ENCODE measurements around the gene NELFA. TPM values are rescaled to one million over a fixed set of nuclear protein-coding genes. Genes with fewer than 3 reads are reported as not detected.

NELFA gene
- total and polyA plus RNA-seq, 2 of the 13 experiments (the other 11 are each of a cell fraction or from before 2014, with no cell fraction given) = 13.3 to 18.5 TPM

- TF ChIP-seq ZNF10 (CRISPR knock-in tag; IDR thresholded peaks at IDR 0.05; ENCODE audit: borderline replicate concordance, low read depth) = no peak
- TF ChIP-seq ZNF570 (CRISPR knock-in tag; IDR thresholded peaks at IDR 0.05; ENCODE audit: borderline replicate concordance) = 0 out of 2 replicates have a peak, but pooled peaks have one; percentile 67
- TF ChIP-seq, protein P1, sequence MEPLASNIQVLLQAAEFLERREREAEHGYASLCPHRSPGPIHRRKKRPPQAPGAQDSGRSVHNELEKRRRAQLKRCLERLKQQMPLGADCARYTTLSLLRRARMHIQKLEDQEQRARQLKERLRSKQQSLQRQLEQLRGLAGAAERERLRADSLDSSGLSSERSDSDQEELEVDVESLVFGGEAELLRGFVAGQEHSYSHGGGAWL (CRISPR knock-in tag; IDR thresholded peaks at IDR 0.05) = peak; percentile 68; the same call in 1 of the 2 replicates
- 0 out of 2 replicates have a peak, but pooled peaks have one; percentile 1 for TF ChIP-seq ONECUT2 (CRISPR knock-in tag; IDR thresholded peaks at IDR 0.05)
- TF ChIP-seq ZFY (CRISPR knock-in tag; IDR thresholded peaks at IDR 0.05) = peak; percentile 99
- no peak; the same call in 1 of the 2 replicates for TF ChIP-seq HMG20B (CRISPR knock-in tag; conservative IDR thresholded peaks at IDR 0.05)
- TF ChIP-seq ZMYM4 (CRISPR knock-in tag; IDR thresholded peaks at IDR 0.05) = peak; percentile 79; the same call in 1 of the 2 replicates
- TF ChIP-seq, protein P2, sequence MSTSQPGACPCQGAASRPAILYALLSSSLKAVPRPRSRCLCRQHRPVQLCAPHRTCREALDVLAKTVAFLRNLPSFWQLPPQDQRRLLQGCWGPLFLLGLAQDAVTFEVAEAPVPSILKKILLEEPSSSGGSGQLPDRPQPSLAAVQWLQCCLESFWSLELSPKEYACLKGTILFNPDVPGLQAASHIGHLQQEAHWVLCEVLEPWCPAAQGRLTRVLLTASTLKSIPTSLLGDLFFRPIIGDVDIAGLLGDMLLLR (CRISPR knock-in tag; IDR thresholded peaks at IDR 0.05) = peak; percentile 79; the same call in 1 of the 2 replicates
- TF ChIP-seq HOXA9 (CRISPR knock-in tag; IDR thresholded peaks at IDR 0.05; ENCODE audit: borderline replicate concordance) = 0 out of 2 replicates have a peak, but pooled peaks have one; percentile 46
- no peak; the same call in 1 of the 2 replicates for TF ChIP-seq NCOR1 (IDR thresholded peaks at IDR 0.05; ENCODE audit: borderline replicate concordance, low read length)
- TF ChIP-seq ZBTB3 (CRISPR knock-in tag; IDR thresholded peaks at IDR 0.05; ENCODE audit: borderline replicate concordance, low read depth) = no peak; the same call in 1 of the 2 replicates
- TF ChIP-seq, protein P3, sequence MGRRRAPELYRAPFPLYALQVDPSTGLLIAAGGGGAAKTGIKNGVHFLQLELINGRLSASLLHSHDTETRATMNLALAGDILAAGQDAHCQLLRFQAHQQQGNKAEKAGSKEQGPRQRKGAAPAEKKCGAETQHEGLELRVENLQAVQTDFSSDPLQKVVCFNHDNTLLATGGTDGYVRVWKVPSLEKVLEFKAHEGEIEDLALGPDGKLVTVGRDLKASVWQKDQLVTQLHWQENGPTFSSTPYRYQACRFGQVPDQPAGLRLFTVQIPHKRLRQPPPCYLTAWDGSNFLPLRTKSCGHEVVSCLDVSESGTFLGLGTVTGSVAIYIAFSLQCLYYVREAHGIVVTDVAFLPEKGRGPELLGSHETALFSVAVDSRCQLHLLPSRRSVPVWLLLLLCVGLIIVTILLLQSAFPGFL (CRISPR knock-in tag; IDR thresholded peaks at IDR 0.05) = no peak
- TF ChIP-seq, protein P4, sequence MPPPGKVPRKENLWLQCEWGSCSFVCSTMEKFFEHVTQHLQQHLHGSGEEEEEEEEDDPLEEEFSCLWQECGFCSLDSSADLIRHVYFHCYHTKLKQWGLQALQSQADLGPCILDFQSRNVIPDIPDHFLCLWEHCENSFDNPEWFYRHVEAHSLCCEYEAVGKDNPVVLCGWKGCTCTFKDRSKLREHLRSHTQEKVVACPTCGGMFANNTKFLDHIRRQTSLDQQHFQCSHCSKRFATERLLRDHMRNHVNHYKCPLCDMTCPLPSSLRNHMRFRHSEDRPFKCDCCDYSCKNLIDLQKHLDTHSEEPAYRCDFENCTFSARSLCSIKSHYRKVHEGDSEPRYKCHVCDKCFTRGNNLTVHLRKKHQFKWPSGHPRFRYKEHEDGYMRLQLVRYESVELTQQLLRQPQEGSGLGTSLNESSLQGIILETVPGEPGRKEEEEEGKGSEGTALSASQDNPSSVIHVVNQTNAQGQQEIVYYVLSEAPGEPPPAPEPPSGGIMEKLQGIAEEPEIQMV (CRISPR knock-in tag; IDR thresholded peaks at IDR 0.05; ENCODE audit: low read depth) = peak; percentile 90
- TF ChIP-seq ZNF577 (CRISPR knock-in tag; IDR thresholded peaks at IDR 0.05; ENCODE audit: borderline replicate concordance, low read depth) = no peak
- TF ChIP-seq MLLT10 (CRISPR knock-in tag; IDR thresholded peaks at IDR 0.05) = no peak
- no peak for TF ChIP-seq TCF7L2 (IDR thresholded peaks at IDR 0.05; ENCODE audit: low read depth, low read length)
- peak; percentile 70 for TF ChIP-seq HDAC1 (CRISPR knock-in tag; IDR thresholded peaks at IDR 0.05)
- TF ChIP-seq SCMH1 (CRISPR knock-in tag; IDR thresholded peaks at IDR 0.05; ENCODE audit: borderline replicate concordance) = no peak
- no peak for TF ChIP-seq ELF1 (CRISPR knock-in tag; IDR thresholded peaks at IDR 0.05)
- TF ChIP-seq NR2F6 (IDR thresholded peaks at IDR 0.05) = no peak
- peak; percentile 28; the same call in 1 of the 2 replicates for TF ChIP-seq NR2F6 (CRISPR knock-in tag; IDR thresholded peaks at IDR 0.05)
- peak; percentile 86; the same call in 1 of the 2 replicates for TF ChIP-seq SNAPC2 (CRISPR knock-in tag; IDR thresholded peaks at IDR 0.05)
- no peak for TF ChIP-seq ATF5 (CRISPR knock-in tag; IDR thresholded peaks at IDR 0.05; ENCODE audit: low read depth)
Observed at GRCh38 chr4:2008921-2009650, at the start of gene NELFA (continued).
